ENCODE results near the gene RUFY3.

GRCh38 chr4:70783096-70783495 lies 61.3 kb downstream of the RUFY3 start:
- TF ChIP-seq, protein P1, sequence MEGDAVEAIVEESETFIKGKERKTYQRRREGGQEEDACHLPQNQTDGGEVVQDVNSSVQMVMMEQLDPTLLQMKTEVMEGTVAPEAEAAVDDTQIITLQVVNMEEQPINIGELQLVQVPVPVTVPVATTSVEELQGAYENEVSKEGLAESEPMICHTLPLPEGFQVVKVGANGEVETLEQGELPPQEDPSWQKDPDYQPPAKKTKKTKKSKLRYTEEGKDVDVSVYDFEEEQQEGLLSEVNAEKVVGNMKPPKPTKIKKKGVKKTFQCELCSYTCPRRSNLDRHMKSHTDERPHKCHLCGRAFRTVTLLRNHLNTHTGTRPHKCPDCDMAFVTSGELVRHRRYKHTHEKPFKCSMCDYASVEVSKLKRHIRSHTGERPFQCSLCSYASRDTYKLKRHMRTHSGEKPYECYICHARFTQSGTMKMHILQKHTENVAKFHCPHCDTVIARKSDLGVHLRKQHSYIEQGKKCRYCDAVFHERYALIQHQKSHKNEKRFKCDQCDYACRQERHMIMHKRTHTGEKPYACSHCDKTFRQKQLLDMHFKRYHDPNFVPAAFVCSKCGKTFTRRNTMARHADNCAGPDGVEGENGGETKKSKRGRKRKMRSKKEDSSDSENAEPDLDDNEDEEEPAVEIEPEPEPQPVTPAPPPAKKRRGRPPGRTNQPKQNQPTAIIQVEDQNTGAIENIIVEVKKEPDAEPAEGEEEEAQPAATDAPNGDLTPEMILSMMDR (conservative IDR thresholded peaks at IDR 0.05), result no peak
- TF ChIP-seq ZFX (IDR thresholded peaks at IDR 0.05), result no peak
